G401 (cell line): ENCODE results near the gene HMHB1. TPM values are rescaled to one million over a fixed set of nuclear protein-coding genes. Genes with fewer than 3 reads are reported as not detected.
"Not testable (repeated sequence)": the region's sequence is repeated elsewhere in the genome, so short reads cannot be mapped to it uniquely, and the experiment has no call there.

ENCODE experiments used
- DNase-seq: peaks from one replicate; pipeline ENCODE4 v3.0.0-alpha.2; 2015; ENCODE audit warnings: low spot score
- in situ Hi-C: cut with HindIII; loops from 2 replicates; pipeline ENCODE4 v1.10.0; 2016; ENCODE audit warnings: low sequenced_read_pairs, mixed read lengths
- total RNA-seq: library from RNA; depleted of rRNA; stranded (reverse); fragments of >200 nt; shearing (Covaris generic); gene quantifications from 2 replicates; pipeline ENCODE4 v1.2.3, GENCODE V29; 2014

Gene HMHB1
- total RNA-seq, 1 experiment from 2014 or later, result not detected

- in situ Hi-C loops, result no loop called here
- no peak for DNase-seq
Measured at GRCh38 chr5:143796753-143797152, 15.2 kb upstream of the HMHB1 start.

- DNase-seq, result no peak
- in situ Hi-C loops, result no loop called here
Measured at GRCh38 chr5:143800715-143801114, 11.2 kb upstream of the HMHB1 start.

- in situ Hi-C loops, result no loop called here
- DNase-seq, result no peak
Measured at GRCh38 chr5:143801252-143801939, 10.6 kb upstream of the HMHB1 start.

GRCh38 chr5:143805861-143806260, 6.1 kb upstream of the HMHB1 start:
- no peak for DNase-seq
- in situ Hi-C loops, result no loop called here

GRCh38 chr5:143806579-143806978, 5.4 kb upstream of the HMHB1 start:
- in situ Hi-C loops, result no loop called here

GRCh38 chr5:143807401-143807800, 4.6 kb upstream of the HMHB1 start:
- in situ Hi-C loops, result no loop called here
- peak; percentile 68 for DNase-seq

More at GRCh38 chr5:143806579-143806978, 5.4 kb upstream of the HMHB1 start:
- DNase-seq, result peak; percentile 94

GRCh38 chr5:143816370-143816769, 4.4 kb downstream of the HMHB1 start:
- DNase-seq, in situ Hi-C loops: not testable (repeated sequence)

- in situ Hi-C loops, result no loop called here
- no peak for DNase-seq
Measured at GRCh38 chr5:143819716-143820115, 7.8 kb downstream of the HMHB1 start.

GRCh38 chr5:143820451-143820850, 8.5 kb downstream of the HMHB1 start:
- DNase-seq, result no peak
- in situ Hi-C loops, result no loop called here

GRCh38 chr5:143824851-143825720, 13.1 kb downstream of the HMHB1 start:
- peak; percentile 84 for DNase-seq
- in situ Hi-C loops, result no loop called here

GRCh38 chr5:143826951-143827444, 15.0 kb downstream of the HMHB1 start:
- in situ Hi-C loops, result no loop called here
- DNase-seq, result peak; percentile 14

- in situ Hi-C loops, result no loop called here
- DNase-seq, result no peak
Measured at GRCh38 chr5:143828710-143829109, 16.7 kb downstream of the HMHB1 start.

GRCh38 chr5:143833177-143833576, 21.2 kb downstream of the HMHB1 start:
- in situ Hi-C loops, result no loop called here
- no peak for DNase-seq

- in situ Hi-C loops, result no loop called here
Measured at GRCh38 chr5:143835251-143835650, 23.3 kb downstream of the HMHB1 start.

GRCh38 chr5:143836161-143836725, 24.3 kb downstream of the HMHB1 start:
- no peak for DNase-seq
- in situ Hi-C loops, result no loop called here

More at GRCh38 chr5:143835251-143835650, 23.3 kb downstream of the HMHB1 start:
- no peak for DNase-seq

- no peak for DNase-seq
- in situ Hi-C loops, result no loop called here
Measured at GRCh38 chr5:143837306-143837848, 25.4 kb downstream of the HMHB1 start.

GRCh38 chr5:143841446-143841845, 29.5 kb downstream of the HMHB1 start:
- in situ Hi-C loops, result no loop called here

GRCh38 chr5:143842920-143843319, 31.0 kb downstream of the HMHB1 start:
- no peak for DNase-seq
- in situ Hi-C loops, result no loop called here

More at GRCh38 chr5:143841446-143841845, 29.5 kb downstream of the HMHB1 start:
- DNase-seq, result no peak

- DNase-seq, result no peak
- in situ Hi-C loops, result no loop called here
Measured at GRCh38 chr5:143843461-143843860, 31.5 kb downstream of the HMHB1 start.
